GM12801 (cell line): ENCODE measurements around the gene FPR2.

Experiments
- CTCF ChIP-seq: IDR thresholded peaks from one replicate; pipeline ENCODE4 v1.5.1; 2011; ENCODE audit warnings: control low read depth; ENCODE audit not compliant: insufficient read length; ENCODE audit errors: extremely low read depth

The FPR2 gene

GRCh38 chr19:51779703-51780102 lies 18.7 kb downstream of the FPR2 start:
- TF ChIP-seq CTCF = no peak

- TF ChIP-seq CTCF = no peak
Measured at GRCh38 chr19:51780270-51780669, 19.3 kb downstream of the FPR2 start.

GRCh38 chr19:51781999-51782398 lies 21.0 kb downstream of the FPR2 start:
- no peak for TF ChIP-seq CTCF

- TF ChIP-seq CTCF = no peak
Measured at GRCh38 chr19:51783372-51783771, 22.4 kb downstream of the FPR2 start.

- no peak for TF ChIP-seq CTCF
Measured at GRCh38 chr19:51784109-51784785, 23.3 kb downstream of the FPR2 start.

GRCh38 chr19:51784922-51785690 lies 24.1 kb downstream of the FPR2 start:
- TF ChIP-seq CTCF = no peak

- TF ChIP-seq CTCF = no peak
Measured at GRCh38 chr19:51786646-51787494, 25.9 kb downstream of the FPR2 start.
